Mesenchymal stem cell (in vitro differentiated cells and primary cell): ENCODE data around the gene LCN9.

ENCODE experiments used
- DNase-seq: peaks from one replicate; pipeline ENCODE4 v3.0.0-alpha.2; 2013
- H2AFZ ChIP-seq: one replicate; pipeline ENCODE4 v1.6.1; 2013; ENCODE audit warnings: low read depth, mild to moderate bottlenecking, control low read depth, inconsistent platforms, low read length, moderate library complexity
- H2AK5ac ChIP-seq: 2 replicates; pipeline ENCODE4 v1.6.1; 2013; ENCODE audit warnings: low read length, moderate library complexity, mild to moderate bottlenecking, inconsistent platforms; ENCODE audit not compliant: severe bottlenecking
- H2BK120ac ChIP-seq: one replicate; pipeline ENCODE4 v1.6.1; 2013; ENCODE audit warnings: low read depth, mild to moderate bottlenecking, inconsistent platforms, low read length, moderate library complexity
- H2BK12ac ChIP-seq, 2 experiments: one replicate each; pipeline ENCODE4 v1.6.1; 2013; ENCODE audit warnings: inconsistent platforms in 2 of 2, low read length in 2 of 2, mild to moderate bottlenecking in 2 of 2, moderate library complexity in 2 of 2, control low read depth in 1 of 2
- H2BK15ac ChIP-seq: one replicate; pipeline ENCODE4 v1.6.1; 2013; ENCODE audit warnings: mild to moderate bottlenecking, low read depth, inconsistent platforms; ENCODE audit not compliant: poor library complexity, severe bottlenecking
- H2BK5ac ChIP-seq: 2 replicates; pipeline ENCODE4 v1.6.1; 2013; ENCODE audit warnings: low read depth, mild to moderate bottlenecking, low read length, control low read depth, inconsistent platforms; ENCODE audit not compliant: poor library complexity, severe bottlenecking
- H3K14ac ChIP-seq, 2 experiments: one replicate each; pipeline ENCODE4 v1.6.1; 2013; ENCODE audit warnings: inconsistent platforms in 2 of 2, low read length in 2 of 2, control low read depth in 1 of 2, mild to moderate bottlenecking in 1 of 2, moderate library complexity in 1 of 2
- H3K18ac ChIP-seq, 2 experiments: one replicate each; pipeline ENCODE4 v1.6.1; 2013; ENCODE audit warnings: inconsistent platforms in 2 of 2, low read length in 2 of 2, control low read depth in 1 of 2, low read depth in 1 of 2, mild to moderate bottlenecking in 1 of 2
- H3K23ac ChIP-seq, 2 experiments: one replicate each; pipeline ENCODE4 v1.6.1; 2013; ENCODE audit warnings: inconsistent platforms in 2 of 2, low read length in 2 of 2, mild to moderate bottlenecking in 2 of 2, moderate library complexity in 2 of 2, control low read depth in 1 of 2
- H3K27ac ChIP-seq: 2 replicates; pipeline ENCODE4 v1.5.1; 2013; ENCODE audit warnings: mild to moderate bottlenecking, moderate library complexity, low read length, control low read depth, inconsistent platforms; ENCODE audit not compliant: poor library complexity, severe bottlenecking
- H3K27me3 ChIP-seq, 2 experiments: 2 replicates each; pipeline versions ENCODE4 v1.6.1 to v1.7.0; 2013; ENCODE audit warnings: low read length in 2 of 2, mild to moderate bottlenecking in 2 of 2, moderate library complexity in 2 of 2, control low read depth in 1 of 2, inconsistent platforms in 1 of 2; ENCODE audit not compliant: control insufficient read depth in 1 of 2, insufficient read depth in 1 of 2
- H3K36me3 ChIP-seq, 2 experiments: 2 replicates each; pipeline versions ENCODE4 v1.6.1 to v1.7.0; 2013; ENCODE audit warnings: low read length in 2 of 2, control low read depth in 1 of 2, inconsistent platforms in 1 of 2, low read depth in 1 of 2, mild to moderate bottlenecking in 1 of 2; ENCODE audit not compliant: insufficient read depth in 2 of 2, control insufficient read depth in 1 of 2
- H3K4ac ChIP-seq, 2 experiments: one replicate each; pipeline ENCODE4 v1.6.1; 2013; ENCODE audit warnings: inconsistent platforms in 2 of 2, low read length in 2 of 2, mild to moderate bottlenecking in 2 of 2, moderate library complexity in 2 of 2, control low read depth in 1 of 2, low read depth in 1 of 2
- H3K4me1 ChIP-seq: 2 replicates; pipeline ENCODE4 v1.6.1; 2013; ENCODE audit warnings: low read depth, low read length, control low read depth; ENCODE audit not compliant: control insufficient read depth, insufficient read depth
- H3K4me2 ChIP-seq: 2 replicates; pipeline ENCODE4 v1.6.1; 2013; ENCODE audit warnings: low read length, mild to moderate bottlenecking, inconsistent platforms; ENCODE audit not compliant: poor library complexity, severe bottlenecking
- H3K4me3 ChIP-seq, 2 experiments: 2 replicates each; pipeline versions ENCODE4 v1.5.1 to v1.7.0; 2013; ENCODE audit warnings: low read length in 2 of 2, mild to moderate bottlenecking in 2 of 2, control low read depth in 1 of 2, low read depth in 1 of 2; ENCODE audit not compliant: insufficient read depth in 1 of 2
- H3K79me1 ChIP-seq: replicated peaks from 2 replicates; pipeline ENCODE4 v1.6.1; 2013; ENCODE audit warnings: mild to moderate bottlenecking, control low read depth, low read length, inconsistent platforms; ENCODE audit not compliant: poor library complexity, severe bottlenecking
- H3K9ac ChIP-seq: 2 replicates; pipeline ENCODE4 v1.7.0; 2013; ENCODE audit warnings: mild to moderate bottlenecking, low read length, moderate library complexity
- H3K9me3 ChIP-seq: 2 replicates; pipeline ENCODE4 v1.7.0; 2013; ENCODE audit warnings: mild to moderate bottlenecking, low read length; ENCODE audit not compliant: control insufficient read depth
- H4K8ac ChIP-seq: one replicate; pipeline ENCODE4 v1.6.1; 2013; ENCODE audit warnings: inconsistent platforms, mild to moderate bottlenecking, low read length, moderate library complexity
- H4K91ac ChIP-seq: one replicate; pipeline ENCODE4 v1.6.1; 2013; ENCODE audit warnings: mild to moderate bottlenecking, low read length, inconsistent platforms
- WGBS: methylation state at CpG from one replicate; pipeline ENCODE4 v1.1.7; 2013; ENCODE audit warnings: mixed read lengths; 5-methylcytosine and 5-hydroxymethylcytosine counted together

Gene LCN9

GRCh38 chr9:135641047-135641446 is 22.1 kb upstream of the LCN9 start:
- no peak overlapping the region for H2AFZ ChIP-seq

GRCh38 chr9:135641745-135642144 is 21.4 kb upstream of the LCN9 start:
- no peak overlapping the region for H3K14ac ChIP-seq
- no peak overlapping the region for H4K8ac ChIP-seq
- no peaks in the 10 kb centered on the region for H3K4me1 ChIP-seq
- H3K4ac ChIP-seq: no peak overlapping the region
- no peak overlapping the region for H2BK5ac ChIP-seq
- H2BK12ac ChIP-seq: no peak overlapping the region
- H3K79me1 ChIP-seq: no peaks in the 10 kb centered on the region
- no peak overlapping the region for H2AK5ac ChIP-seq
- no peak overlapping the region for H3K4me2 ChIP-seq
- H2BK120ac ChIP-seq: no peak overlapping the region
- 48% methylated on average over 7 of the region's 8 CpGs for WGBS
- H3K4me3 ChIP-seq: no peak overlapping the region
- H3K18ac ChIP-seq: no peak overlapping the region
- no peak overlapping the region for H4K91ac ChIP-seq
- H2AFZ ChIP-seq: no peak overlapping the region
- H3K27me3 ChIP-seq: no peaks in the 10 kb centered on the region
- no peak overlapping the region for H3K23ac ChIP-seq
- peak; percentile 57 for DNase-seq
- peaks cover 24% of the 10 kb centered on the region for H3K9me3 ChIP-seq
- H3K9ac ChIP-seq: no peak overlapping the region
- H2BK15ac ChIP-seq: no peak overlapping the region
- no peak overlapping the region for H3K27ac ChIP-seq
- no peaks in the 10 kb centered on the region for H3K36me3 ChIP-seq

More at GRCh38 chr9:135641047-135641446, 22.1 kb upstream of the LCN9 start:
- Histone ChIP-seq H2BK120ac (no peak overlapping the region), H4K8ac (no peak overlapping the region), H3K4me3 (no peak overlapping the region), H3K4me2 (no peak overlapping the region), H2BK5ac (no peak overlapping the region), H3K23ac (no peak overlapping the region), H3K9ac (no peak overlapping the region), H2BK15ac (no peak overlapping the region), H3K9me3 (peaks cover 22% of the 10 kb centered on the region), H3K4me1 (no peaks in the 10 kb centered on the region), H3K18ac (no peak overlapping the region), H3K27me3 (no peaks in the 10 kb centered on the region), H3K27ac (no peak overlapping the region), H2AK5ac (no peak overlapping the region), H3K4ac (no peak overlapping the region), H4K91ac (no peak overlapping the region), H3K79me1 (no peaks in the 10 kb centered on the region), H3K14ac (no peak overlapping the region), H2BK12ac (no peak overlapping the region), H3K36me3 (no peaks in the 10 kb centered on the region)
- 95% methylated on average over 7 of the region's 7 CpGs for whole genome bisulfite sequencing
- DNase-seq: no peak

- no peak overlapping the region for H3K14ac ChIP-seq
- no peak overlapping the region for H2BK5ac ChIP-seq
- H3K4me2 ChIP-seq: no peak overlapping the region
- no peak overlapping the region for H2AFZ ChIP-seq
- H4K91ac ChIP-seq: no peak overlapping the region
- no peaks in the 10 kb centered on the region for H3K27me3 ChIP-seq
- no peaks in the 10 kb centered on the region for H3K79me1 ChIP-seq
- H3K9me3 ChIP-seq: peaks cover 49% of the 10 kb centered on the region
- WGBS: 84% methylated on average over 5 of the region's 5 CpGs
- H3K18ac ChIP-seq: no peak overlapping the region
- no peak overlapping the region for H2BK120ac ChIP-seq
- no peaks in the 10 kb centered on the region for H3K4me1 ChIP-seq
- no peak overlapping the region for H2BK12ac ChIP-seq
- no peaks in the 10 kb centered on the region for H3K36me3 ChIP-seq
- peak overlapping the region in 1 of 2 experiments; percentile 29 for H3K4me3 ChIP-seq
- H4K8ac ChIP-seq: no peak overlapping the region
- H2BK15ac ChIP-seq: no peak overlapping the region
- no peak overlapping the region for H3K27ac ChIP-seq
- H3K4ac ChIP-seq: no peak overlapping the region
- no peak for DNase-seq
- no peak overlapping the region for H2AK5ac ChIP-seq
- no peak overlapping the region for H3K9ac ChIP-seq
- H3K23ac ChIP-seq: no peak overlapping the region
Measured at GRCh38 chr9:135644631-135645218, 18.4 kb upstream of the LCN9 start.

- H3K27me3 ChIP-seq: no peaks in the 10 kb centered on the region
Measured at GRCh38 chr9:135647884-135648283, 15.2 kb upstream of the LCN9 start.

More at GRCh38 chr9:135647884-135648283, 15.2 kb upstream of the LCN9 start:
- Histone ChIP-seq H2BK5ac (no peak overlapping the region), H3K14ac (no peak overlapping the region), H3K9ac (no peak overlapping the region), H2BK120ac (no peak overlapping the region), H3K79me1 (no peaks in the 10 kb centered on the region), H3K9me3 (peaks cover 62% of the 10 kb centered on the region), H2AFZ (no peak overlapping the region), H3K27ac (no peak overlapping the region), H4K91ac (no peak overlapping the region), H3K36me3 (no peaks in the 10 kb centered on the region), H4K8ac (no peak overlapping the region), H2BK12ac (no peak overlapping the region), H3K4ac (no peak overlapping the region), H3K4me1 (no peaks in the 10 kb centered on the region), H3K4me2 (no peak overlapping the region), H3K23ac (no peak overlapping the region), H3K4me3 (no peak overlapping the region), H2AK5ac (no peak overlapping the region), H3K18ac (no peak overlapping the region), H2BK15ac (no peak overlapping the region)
- WGBS: 86% methylated on average over 4 of the region's 4 CpGs
- DNase-seq: no peak
